Lower leg skin (tissue), 4 donors: ENCODE measurements around the gene ITPRID2. TPM values are rescaled to one million over a fixed set of nuclear protein-coding genes. Genes with fewer than 3 reads are reported as not detected.

ENCODE experiments used
- DNase-seq, 2 donors: peaks; one replicate each; pipeline ENCODE4 v3.0.0-alpha.2; 2019; ENCODE audit warnings: low spot score in 2 of 2
- H3K4me3 ChIP-seq: fragments of 200-600 bp; sonication (generic); 2 replicates; pipeline ENCODE4 v1.5.1; 2017; ENCODE audit warnings: mild to moderate bottlenecking, low read depth; ENCODE audit not compliant: poor library complexity, severe bottlenecking
- CTCF ChIP-seq, 3 donors: fragments of 450-650 bp; IDR thresholded peaks; one replicate each; pipeline ENCODE4 v1.5.1; 2016; ENCODE audit warnings: antibody characterized with exemption in 3 of 3, mild to moderate bottlenecking in 3 of 3, moderate library complexity in 2 of 3
- POLR2A ChIP-seq, 2 donors: fragments of 450-650 bp; IDR thresholded peaks; one replicate each; pipeline ENCODE4 v1.6.1; 2016 to 2017; ENCODE audit warnings: antibody characterized with exemption in 2 of 2, mild to moderate bottlenecking in 1 of 2, moderate library complexity in 1 of 2
- WGBS, 2 donors: methylation state at CpG; one replicate each; pipeline ENCODE4 v1.1.5; 2018; 5-methylcytosine and 5-hydroxymethylcytosine counted together
- intact Hi-C: fragments of 100-400 bp; cut with DNase I; formaldehyde crosslinking; loops from one replicate; pipeline ENCODE4 v1.15.0; 2023; ENCODE audit warnings: low total_unique reads
- total RNA-seq, 4 donors: library from RNA; depleted of rRNA; stranded (reverse); fragments of >200 nt; gene quantifications; one replicate each; pipeline ENCODE4 v1.1.0, GENCODE V29; 2016

Gene ITPRID2
- 100 to 1,000 TPM; 244 to 301 (median 256) TPM for total RNA-seq

GRCh38 chr2:181891258-181891965, at the start of gene ITPRID2:
Gene ITPRID2, plus strand, starts transcription at chr2:181891730. Its CDS starts 337 bp downstream, at chr2:181892067.
- intact Hi-C loops, result no loop called here
- WGBS, 2 donors, result 0 to 1% methylated on average over 47 to 55 of the region's 58 CpGs
- peak; percentile 81 to 96 for DNase-seq
- TF ChIP-seq POLR2A (IDR thresholded peaks at IDR 0.05) (no peak), CTCF (IDR thresholded peaks at IDR 0.05) (no peak)
- H3K4me3 ChIP-seq, result peak within 1 kb of the TSS; percentile 96

- 68 to 79% methylated on average over 1 of the region's 1 CpG for WGBS, 2 donors
These were observed 46.8 kb upstream of the ITPRID2 start for GRCh38 chr2:181844551-181845290.

GRCh38 chr2:181846399-181847197, 44.9 kb upstream of the ITPRID2 start:
- WGBS, 2 donors, result 72 to 78% methylated on average over 4 of the region's 4 CpGs
- DNase-seq, result no peak
- no peak overlapping the region for H3K4me3 ChIP-seq
- no peak for TF ChIP-seq POLR2A (IDR thresholded peaks at IDR 0.05)
- no peak for TF ChIP-seq CTCF (IDR thresholded peaks at IDR 0.05)
- intact Hi-C loops, result no loop called here

More at GRCh38 chr2:181844551-181845290, 46.8 kb upstream of the ITPRID2 start:
- TF ChIP-seq CTCF (IDR thresholded peaks at IDR 0.05) (no peak), POLR2A (IDR thresholded peaks at IDR 0.05) (no peak)
- no peak for DNase-seq
- no peak overlapping the region for H3K4me3 ChIP-seq
- intact Hi-C loops, result no loop called here

DNA sequence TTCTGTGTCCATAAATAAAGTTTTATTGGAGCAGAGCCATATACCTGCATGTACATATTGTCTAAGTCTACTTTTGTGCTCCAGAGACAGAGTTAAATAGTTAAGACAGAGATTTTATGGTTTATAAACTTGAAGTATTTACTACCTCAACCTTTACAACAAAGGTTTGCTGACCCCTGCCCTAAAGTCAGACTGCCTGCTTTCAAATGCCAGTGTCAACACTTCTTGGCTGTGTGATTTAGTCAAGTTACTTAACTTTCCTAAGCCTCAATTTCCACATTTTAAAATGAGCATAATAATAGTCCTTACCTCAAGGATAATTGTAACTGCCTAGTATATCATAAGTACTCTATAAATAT, 44.4 kb upstream of the ITPRID2 start:
- TF ChIP-seq CTCF (IDR thresholded peaks at IDR 0.05) (no peak), POLR2A (IDR thresholded peaks at IDR 0.05) (no peak)
- intact Hi-C loops, result no loop called here

GRCh38 chr2:181847702-181848101, 43.8 kb upstream of the ITPRID2 start:
- no peak overlapping the region for H3K4me3 ChIP-seq
- DNase-seq, result no peak
- intact Hi-C loops, result no loop called here
- TF ChIP-seq CTCF (IDR thresholded peaks at IDR 0.05) (no peak), POLR2A (IDR thresholded peaks at IDR 0.05) (no peak)
- WGBS, 2 donors, result 66 to 74% methylated on average over 2 of the region's 2 CpGs

More for the DNA sequence above, 44.4 kb upstream of the ITPRID2 start:
- no peak overlapping the region for H3K4me3 ChIP-seq
- no peak for DNase-seq
